Fibroblast of the aortic adventitia (primary cell): ENCODE data around the gene SNX11. TPM values are rescaled to one million over a fixed set of nuclear protein-coding genes. Genes with fewer than 3 reads are reported as not detected.
A peak's percentile ranks its signal among the peaks of the same experiment; 100 is the strongest.

Experiments
- DNase-seq: peaks from one replicate; pipeline ENCODE4 v3.0.0-alpha.2; 2010; ENCODE audit warnings: low read depth
- H3K4me3 ChIP-seq: 2 replicates; pipeline ENCODE4 v1.5.1; 2011; ENCODE audit warnings: low read depth, mild to moderate bottlenecking, control low read depth, low read length, moderate library complexity
- CTCF ChIP-seq: IDR thresholded peaks from 2 replicates; pipeline ENCODE4 v1.5.1; 2011; ENCODE audit warnings: mild to moderate bottlenecking, low read length, control low read depth, inconsistent platforms; ENCODE audit not compliant: insufficient read depth
- total RNA-seq: library from RNA; depleted of rRNA; stranded (reverse); fragments of >200 nt; gene quantifications from 2 replicates; pipeline ENCODE4 v1.2.3, GENCODE V29; 2012; ENCODE audit warnings: low replicate concordance

SNX11 gene
- total RNA-seq, 1 donor = 11.5 TPM

DNA sequence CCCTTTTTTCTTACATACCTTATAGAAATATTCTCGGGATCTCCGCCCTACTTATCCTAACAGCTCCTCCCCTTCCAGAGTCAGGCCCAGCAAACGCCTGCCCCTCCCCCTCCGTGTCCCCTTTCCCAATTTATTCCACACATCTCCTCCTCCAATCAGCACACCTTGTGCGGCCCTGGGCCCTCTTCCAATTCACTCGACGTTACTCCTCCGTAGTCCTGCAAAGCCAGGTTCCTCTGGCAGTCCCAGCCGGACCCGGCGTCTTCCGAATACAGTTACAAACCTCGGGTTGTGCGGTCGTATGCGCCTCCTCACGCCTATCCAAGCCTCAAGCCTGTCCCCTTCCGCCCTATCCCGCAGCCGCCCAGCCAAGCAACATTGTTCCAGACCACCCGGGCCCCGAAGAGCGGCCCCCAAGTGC is 7.0 kb upstream of the SNX11 start:
- DNase-seq = peak; percentile 61
- peak overlapping the region; percentile 87 for H3K4me3 ChIP-seq
- TF ChIP-seq CTCF = no peak

DNA sequence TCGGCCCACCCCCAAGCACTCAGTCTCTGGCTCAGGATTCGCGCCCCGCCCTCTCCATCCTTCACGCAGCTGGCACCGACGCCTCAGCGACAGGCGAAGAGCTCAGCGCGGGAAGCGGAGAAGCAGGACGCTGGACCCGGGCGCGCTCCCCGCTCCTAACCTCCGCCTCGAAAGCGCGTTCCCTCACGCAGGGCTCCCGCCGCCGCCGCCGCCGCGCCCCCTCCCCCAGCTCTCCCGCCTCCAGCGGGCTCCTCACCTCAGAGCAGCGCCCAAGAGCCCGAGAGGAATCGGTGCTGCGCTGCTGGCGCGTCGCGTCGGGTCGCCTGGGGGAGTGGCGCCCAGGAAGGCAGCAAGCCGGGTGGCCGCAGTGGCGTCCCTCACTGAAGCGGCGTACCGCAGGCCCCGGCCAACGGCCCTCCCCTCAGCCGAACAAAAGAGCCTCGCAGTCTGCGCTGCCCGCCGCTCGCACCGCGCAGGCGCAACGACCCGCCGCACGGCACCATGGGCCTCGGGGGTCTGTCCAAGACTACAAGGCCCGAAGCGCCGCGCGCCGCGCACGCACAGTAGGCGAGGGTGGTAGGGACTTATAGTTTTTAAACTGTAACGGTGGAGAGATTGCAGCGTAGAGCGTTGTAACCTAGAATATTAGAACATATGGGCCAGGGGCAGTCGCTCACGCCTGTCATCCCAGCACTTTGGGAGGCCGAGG is 6.4 kb upstream of the SNX11 start, which contains the start of gene CBX1:
CBX1 (minus strand) TSS at position 467 of the 709 bp plus-strand sequence. CDS start 24,474 bp downstream, outside the sequence.
- peak; percentile 94 for DNase-seq
- no peak for TF ChIP-seq CTCF
- peak within 1 kb of the TSS; percentile 87 for H3K4me3 ChIP-seq

DNA sequence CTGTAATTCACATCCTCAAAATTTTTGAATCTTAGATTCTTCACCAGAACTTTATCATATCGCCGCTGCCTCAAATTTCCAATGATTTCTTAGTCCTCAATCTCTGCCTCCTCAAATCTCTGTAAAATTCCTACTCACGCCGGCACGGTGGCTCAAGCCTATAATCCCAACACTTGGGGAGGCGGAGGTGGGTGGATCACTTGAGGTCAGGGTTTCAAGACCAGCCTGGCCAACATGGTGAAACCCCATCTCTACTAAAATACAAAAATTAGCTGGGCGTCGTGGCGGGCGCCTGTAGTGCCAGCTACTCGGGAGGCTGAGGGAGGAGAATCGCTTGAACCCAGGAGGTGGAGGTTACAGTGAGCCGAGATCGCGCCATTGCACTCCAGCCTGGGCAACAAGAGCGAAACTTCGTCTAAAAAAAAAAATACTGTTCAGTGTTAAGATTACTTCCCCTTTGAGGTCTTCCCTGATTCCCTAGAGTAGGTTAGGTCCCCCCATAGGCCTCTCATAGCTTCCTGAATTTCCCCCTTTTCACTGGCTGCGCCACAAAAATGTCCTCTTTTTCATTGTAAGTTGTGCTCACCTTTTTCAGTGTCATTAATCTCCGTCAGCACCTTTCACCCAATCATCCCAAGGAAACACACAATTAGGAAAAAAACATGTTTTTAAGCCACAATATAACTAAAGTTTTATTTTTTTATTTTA is 5.4 kb upstream of the SNX11 start:
- H3K4me3 ChIP-seq = peak overlapping the region; percentile 87
- DNase-seq = no peak
- TF ChIP-seq CTCF = no peak

DNA sequence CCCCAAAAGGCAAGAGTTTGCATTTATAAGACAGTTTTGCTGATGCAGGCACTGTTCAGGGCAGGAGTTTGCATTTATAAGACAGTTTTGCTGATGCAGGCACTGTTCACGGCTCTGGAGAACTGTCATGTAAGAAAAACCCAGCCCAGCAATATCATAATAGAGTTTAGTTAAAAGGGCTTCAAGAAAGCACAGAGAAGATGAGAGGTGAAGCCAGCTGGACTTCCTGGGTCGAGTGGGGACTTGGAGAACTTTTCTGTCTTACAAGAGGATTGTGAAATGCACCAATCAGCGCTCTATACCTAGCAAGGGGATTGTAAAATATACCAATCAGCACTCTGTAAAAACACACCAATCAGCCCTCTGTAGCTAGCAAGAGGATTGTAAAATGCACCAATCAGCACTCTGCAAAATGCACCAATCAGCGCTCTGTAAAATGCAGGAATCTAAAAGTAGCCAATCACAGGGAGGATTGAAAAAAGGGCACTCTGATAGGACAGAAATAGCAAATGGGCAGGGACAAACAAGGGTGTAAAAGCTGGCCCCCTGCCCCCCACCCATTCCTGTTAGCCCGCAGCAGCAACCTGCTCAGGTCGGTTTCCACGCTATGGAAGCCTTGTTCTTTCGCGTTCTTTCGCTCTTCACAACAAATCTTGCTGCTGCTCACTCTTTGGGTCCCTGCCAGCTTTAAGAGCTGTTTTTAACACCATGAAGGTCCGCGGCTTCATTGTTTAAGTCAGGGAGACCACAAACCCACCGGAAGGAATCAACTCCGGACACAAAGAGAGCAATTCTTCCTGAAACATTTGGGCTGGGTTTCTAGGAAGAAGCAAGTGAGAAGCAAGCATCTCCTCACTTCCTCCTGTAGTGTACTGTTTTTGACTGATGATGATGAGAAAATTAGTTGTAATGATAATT is 4.5 kb upstream of the SNX11 start:
- TF ChIP-seq CTCF = no peak
- no peak for DNase-seq
- H3K4me3 ChIP-seq = no peak overlapping the region

- no peak for TF ChIP-seq CTCF
- H3K4me3 ChIP-seq = no peak overlapping the region
- DNase-seq = no peak
Measured at GRCh38 chr17:48104440-48104839, 3.1 kb upstream of the SNX11 start.

DNA sequence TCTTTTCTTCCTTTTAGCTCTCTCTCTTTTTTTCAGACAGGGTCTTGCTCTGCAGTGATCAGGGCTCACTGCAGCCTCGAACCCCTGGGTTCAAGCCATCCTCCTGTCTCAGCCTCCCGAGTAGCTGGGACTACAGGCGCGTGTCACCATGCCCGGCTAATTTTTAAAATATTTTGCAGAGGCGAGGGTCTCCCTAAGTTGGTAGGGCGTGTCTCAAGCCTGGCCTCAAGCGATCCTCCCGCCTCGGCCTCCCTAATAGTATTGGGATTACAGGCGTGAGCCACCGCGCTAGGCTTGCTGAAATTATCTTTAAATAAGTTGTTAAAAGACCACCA is 797 bp upstream of the SNX11 start:
- no peak for DNase-seq
- H3K4me3 ChIP-seq = peak overlapping the region; percentile 97
- no peak for TF ChIP-seq CTCF
